HG03159 (cell line): ENCODE results near the gene KLK13.

Experiments
- ATAC-seq: cut with Tn5 transposase; IDR thresholded peaks from one replicate; pipeline ENCODE4 v1.9.1; 2021; ENCODE audit warnings: mild to moderate bottlenecking, moderate library complexity; ENCODE audit not compliant: unreplicated experiment

Gene KLK13

DNA sequence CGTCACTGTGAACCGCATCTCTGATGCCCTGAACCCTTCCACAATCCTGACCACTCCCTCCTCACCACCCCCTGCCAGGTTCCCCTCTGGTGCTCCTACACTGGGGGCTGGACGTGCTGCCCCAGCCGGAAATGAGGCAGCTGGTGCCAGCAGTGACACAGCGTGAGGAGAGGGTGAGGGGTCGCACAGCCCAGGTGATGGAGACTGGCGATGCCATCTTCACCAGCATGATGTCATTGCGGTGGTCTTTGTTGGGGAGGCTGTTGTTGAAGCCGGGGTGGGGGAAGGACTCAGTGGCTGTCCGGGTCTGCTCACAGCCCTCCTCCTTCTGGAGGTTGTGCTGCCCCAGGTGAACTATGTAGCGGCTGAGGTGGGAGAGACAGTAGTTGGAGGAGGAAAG is 40.9 kb downstream of the KLK13 start:
- no peak for ATAC-seq

DNA sequence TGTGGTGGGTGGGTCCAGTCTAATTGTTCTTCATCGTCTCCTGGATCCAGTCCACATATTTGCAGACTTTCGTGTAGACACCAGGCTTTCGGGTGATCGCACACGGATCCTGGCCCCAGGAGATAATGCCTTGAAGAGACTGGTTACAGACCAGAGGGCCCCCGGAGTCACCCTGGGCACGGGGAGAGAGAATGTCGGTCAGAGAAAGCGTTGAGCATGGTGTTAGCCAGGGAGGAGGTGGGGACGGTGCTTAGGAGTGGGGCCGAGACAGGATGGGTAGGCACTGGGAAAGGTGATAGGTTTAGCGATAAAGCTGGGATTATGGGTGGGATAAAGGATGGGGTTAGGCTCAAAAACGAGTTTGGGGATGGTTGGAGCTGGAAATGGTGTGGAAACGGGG is 42.4 kb downstream of the KLK13 start:
- no peak for ATAC-seq

- ATAC-seq, result no peak
Observed at GRCh38 chr19:51020988-51021651, 43.8 kb downstream of the KLK13 start.

GRCh38 chr19:51019544-51019925 is 45.4 kb downstream of the KLK13 start, which contains the start of gene KLK10:
TSS of gene KLK10 (minus strand) at chr19:51019709. CDS start at chr19:51019130, 579 bp downstream.
- no peak for ATAC-seq

DNA sequence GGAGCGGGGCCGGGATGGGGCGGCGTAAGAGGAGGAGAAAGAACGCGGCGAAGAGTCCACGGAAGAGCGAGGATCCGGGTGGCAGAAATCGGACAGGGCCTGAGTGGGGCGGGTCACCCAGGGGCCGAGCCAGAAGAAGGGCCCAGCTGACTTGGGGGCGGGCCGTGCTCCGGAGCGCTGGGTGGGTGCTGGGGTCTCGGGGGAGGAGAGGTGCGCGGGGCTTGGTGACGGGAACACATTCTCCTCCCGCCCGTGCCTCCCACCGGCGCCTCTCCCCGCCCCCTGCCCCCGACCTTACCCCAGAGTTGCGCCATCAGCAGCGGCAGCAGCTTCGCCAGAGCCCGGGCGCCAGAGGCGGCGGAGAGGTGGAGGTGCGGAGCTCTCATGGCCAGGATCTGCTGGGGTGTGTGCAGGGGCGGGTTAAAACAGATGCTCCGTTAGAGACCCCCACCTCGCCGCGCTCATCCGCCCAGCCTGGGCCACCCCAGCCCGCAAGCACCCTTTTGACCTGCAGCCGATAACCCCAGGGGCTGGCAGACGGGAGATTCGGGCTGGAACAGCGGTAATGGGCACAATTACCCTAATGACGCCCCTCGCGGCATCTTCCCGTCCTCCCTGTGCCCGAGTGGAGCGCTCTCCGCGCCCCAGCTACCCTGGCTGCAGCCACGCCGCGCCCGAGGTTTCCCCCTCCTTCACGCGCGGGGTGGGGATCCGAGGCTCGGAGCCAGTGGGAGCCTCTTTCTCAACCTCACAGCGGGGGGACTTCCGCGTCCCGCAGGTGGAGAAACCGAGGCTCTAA is 45.9 kb downstream of the KLK13 start:
- ATAC-seq, result no peak

- no peak for ATAC-seq
Observed at GRCh38 chr19:51016798-51017683, 47.9 kb downstream of the KLK13 start.

DNA sequence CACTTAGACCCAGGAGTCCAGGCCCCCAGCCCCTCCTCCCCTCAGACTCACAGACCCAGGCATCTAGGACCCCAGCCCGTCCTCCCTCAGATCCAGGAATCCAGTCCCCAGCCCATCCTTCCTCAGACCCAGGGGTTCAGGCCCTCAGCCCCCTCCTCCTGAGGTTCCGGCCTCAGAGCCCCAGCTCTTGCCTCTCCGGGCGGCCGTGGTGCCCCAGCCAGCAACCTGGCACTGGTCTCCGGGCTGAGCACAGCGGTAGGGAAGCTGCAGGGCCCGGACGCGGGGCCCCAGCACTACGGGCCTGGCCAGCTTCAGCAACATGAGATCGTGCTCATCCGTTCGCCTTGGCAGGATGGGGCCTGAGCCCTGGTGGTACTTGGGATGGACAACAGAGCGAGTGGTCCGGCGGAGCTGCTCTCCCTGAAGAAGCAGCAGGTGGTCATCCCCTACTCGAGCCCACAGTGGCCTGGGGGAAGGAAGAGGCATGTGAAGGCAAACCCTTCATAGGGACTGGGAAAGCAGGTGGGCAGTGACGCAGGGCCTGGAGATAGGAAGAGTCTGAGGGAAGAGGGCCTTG is 49.1 kb downstream of the KLK13 start:
- no peak for ATAC-seq

DNA sequence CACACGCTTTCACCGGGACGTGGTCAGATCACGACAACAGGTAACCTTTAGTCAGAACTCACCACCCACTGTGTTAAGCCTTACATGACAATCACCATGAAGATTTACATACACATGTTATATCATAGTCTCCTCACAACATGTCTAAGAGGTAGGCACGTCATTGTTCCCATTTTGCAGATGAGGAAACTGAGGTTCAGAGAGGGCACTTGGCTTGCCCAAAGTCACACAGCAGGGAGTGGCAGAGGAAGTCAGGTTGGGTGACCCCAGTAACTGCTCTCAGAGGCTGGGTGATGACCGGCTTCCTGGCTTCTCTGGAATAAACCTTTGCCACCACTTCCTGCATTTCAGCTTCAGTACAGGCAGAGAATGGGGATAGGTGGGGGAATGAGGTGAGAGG is 50.6 kb downstream of the KLK13 start:
- ATAC-seq, result no peak

GRCh38 chr19:51012661-51013190 is 52.2 kb downstream of the KLK13 start:
- no peak for ATAC-seq

- no peak for ATAC-seq
Observed at GRCh38 chr19:51010066-51010795, 54.7 kb downstream of the KLK13 start.

GRCh38 chr19:51009061-51009891 is 55.6 kb downstream of the KLK13 start:
- no peak for ATAC-seq

DNA sequence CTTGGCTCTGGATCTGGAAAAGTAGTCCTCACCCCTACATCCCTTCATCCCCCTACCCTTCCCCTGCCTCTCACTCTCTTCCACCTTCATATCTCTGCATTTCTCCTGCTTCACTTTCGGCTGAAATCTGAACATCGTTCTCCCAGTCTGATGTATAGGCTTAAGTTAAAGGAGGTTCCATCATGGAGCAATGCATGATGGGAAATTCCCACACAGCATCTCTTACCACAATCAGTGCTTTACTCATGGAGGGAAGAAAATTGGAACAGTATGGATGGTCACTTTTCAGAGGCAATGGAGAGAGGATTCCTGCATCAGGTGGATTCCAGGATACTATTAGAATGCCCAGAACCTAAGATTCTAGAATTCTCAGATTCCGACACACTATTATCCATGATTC is 57.4 kb downstream of the KLK13 start:
- ATAC-seq, result no peak

DNA sequence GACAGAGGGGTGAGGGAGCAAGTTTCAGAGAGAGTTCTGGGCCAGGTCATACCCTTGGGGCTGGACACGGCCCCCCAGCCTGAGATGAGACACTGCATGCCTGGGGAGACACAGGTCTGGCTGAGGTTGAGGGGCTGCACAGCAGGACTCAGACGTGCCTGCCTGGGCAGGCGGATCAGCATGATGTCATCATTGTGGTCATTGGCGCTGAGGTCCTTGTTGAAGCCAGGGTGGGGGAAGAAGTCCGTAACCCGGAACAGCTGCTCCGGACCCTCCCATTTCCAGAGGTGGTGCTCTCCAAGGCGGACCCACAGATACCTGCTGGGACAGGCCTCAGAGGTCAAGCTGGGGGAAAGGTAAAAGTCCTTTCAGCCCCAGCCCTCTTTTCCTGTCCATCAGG is 58.5 kb downstream of the KLK13 start:
- no peak for ATAC-seq
